K562 (cell line): ENCODE results near the gene CCDC159. TPM values are rescaled to one million over a fixed set of nuclear protein-coding genes. Genes with fewer than 3 reads are reported as not detected.

Source experiments
- ATF7 ChIP-seq: fragments of 450-650 bp; IDR thresholded peaks from 2 replicates; pipeline ENCODE4 v1.7.1; 2014; ENCODE audit warnings: mild to moderate bottlenecking, moderate library complexity
- CREB1 ChIP-seq, 2 experiments: sonication (generic) in 1 of 2; formaldehyde crosslinking in 1 of 2; IDR thresholded peaks; 2 replicates each; pipeline versions ENCODE4 v1.6.1 to v1.8.0; 2012 to 2022; ENCODE audit warnings: inconsistent platforms in 1 of 2, mild to moderate bottlenecking in 1 of 2, missing genetic modification reagents in 1 of 2, moderate library complexity in 1 of 2
- CXXC5 ChIP-seq: fragments of 250-450 bp; sonication (Bioruptor Pico); IDR thresholded peaks from 2 replicates; pipeline ENCODE4 v1.8.0; 2022; ENCODE audit warnings: inconsistent platforms, mild to moderate bottlenecking, moderate library complexity
- HDAC3 ChIP-seq: fragments of 450-650 bp; IDR thresholded peaks from 2 replicates; pipeline ENCODE4 v1.6.1; 2018; ENCODE audit warnings: borderline replicate concordance, mild to moderate bottlenecking, moderate library complexity; ENCODE audit not compliant: partially characterized antibody
- KHSRP ChIP-seq: fragments of 450-650 bp; IDR thresholded peaks from 2 replicates; pipeline ENCODE4 v1.6.1; 2017
- MCM2 ChIP-seq: fragments of 450-650 bp; IDR thresholded peaks from 2 replicates; pipeline ENCODE4 v1.6.1; 2017; ENCODE audit warnings: low read depth, mild to moderate bottlenecking
- NR1H2 ChIP-seq: sonication (generic); formaldehyde crosslinking; IDR thresholded peaks from 2 replicates; pipeline ENCODE4 v1.4.0; 2020; ENCODE audit warnings: mild to moderate bottlenecking, missing genetic modification reagents
- SREBF2 ChIP-seq: sonication (generic); formaldehyde crosslinking; IDR thresholded peaks from 2 replicates; pipeline ENCODE4 v1.4.0; 2020; ENCODE audit warnings: mild to moderate bottlenecking, missing genetic modification reagents
- SRSF9 ChIP-seq: fragments of 200-400 bp; formaldehyde crosslinking; IDR thresholded peaks from 2 replicates; pipeline ENCODE4 v1.6.1; 2017; ENCODE audit warnings: low read depth, low read length, borderline replicate concordance
- TAF1 ChIP-seq: IDR thresholded peaks from 2 replicates; pipeline ENCODE4 v1.6.1; 2011; ENCODE audit warnings: mild to moderate bottlenecking, low read length, moderate library complexity; ENCODE audit not compliant: insufficient read depth, control insufficient read depth, severe bottlenecking; ENCODE audit errors: extremely low read depth
- U2AF1 ChIP-seq: fragments of 200-400 bp; formaldehyde crosslinking; optimal IDR thresholded peaks from 2 replicates; pipeline ENCODE3; 2017; ENCODE audit warnings: mild to moderate bottlenecking, low read depth, low read length, moderate library complexity
- U2AF2 ChIP-seq: fragments of 200-400 bp; formaldehyde crosslinking; optimal IDR thresholded peaks from 2 replicates; pipeline ENCODE3; 2017; ENCODE audit warnings: low read depth, mild to moderate bottlenecking, low read length
- ZNF197 ChIP-seq: fragments of 200-800 bp; sonication (Bioruptor generic); IDR thresholded peaks from 2 replicates; pipeline ENCODE4 v1.6.1; 2016; ENCODE audit warnings: low read depth, missing genetic modification characterization, missing compliant biosample characterization
- ZNF561 ChIP-seq: fragments of 450-650 bp; formaldehyde crosslinking; conservative IDR thresholded peaks from 2 replicates; pipeline ENCODE4 v1.4.0; 2020; ENCODE audit warnings: mild to moderate bottlenecking, moderate library complexity
- ZNF780A ChIP-seq: fragments of 250-450 bp; sonication (Bioruptor Pico); IDR thresholded peaks from 2 replicates; pipeline ENCODE4 v1.5.0; 2021; ENCODE audit warnings: mild to moderate bottlenecking
- ZNF79 ChIP-seq: fragments of 250-450 bp; sonication (Bioruptor Pico); IDR thresholded peaks from 2 replicates; pipeline ENCODE4 v1.4.0; 2020; ENCODE audit warnings: low read depth, mild to moderate bottlenecking, moderate library complexity
- polyA plus RNA-seq, 8 experiments: library from polyadenylated mRNA; depleted of rRNA in 4 of 8; stranded (reverse) in 5 of 8; unstranded in 3 of 8; fragments of >200 nt; fragmentation: Nextera tagmentation in 2 of 8; fragmentation: Illumina TruSeq in 1 of 8; extraction: Ambion mirVana in 2 of 8; extraction: Trizol in 1 of 8; gene quantifications; 2 replicates each; pipeline versions ENCODE4 v1.2.1 to v1.2.3, GENCODE V29; 2011 to 2014; ENCODE audit warnings: inconsistent platforms in 1 of 8, missing spikeins in 1 of 8
- total RNA-seq, 7 experiments: library from RNA; depleted of rRNA in 6 of 7; stranded (reverse); fragments of >200 nt in 6 of 7; fragmentation: Illumina TruSeq in 2 of 7; extraction: Trizol in 2 of 7; gene quantifications; 2 replicates each; pipeline versions ENCODE4 v1.2.1 to v1.2.3, GENCODE V29; 2011 to 2021; ENCODE audit warnings: low replicate concordance in 1 of 7
- TF ChIP-seq, protein P1 (sequence below): fragments of 450-650 bp; conservative IDR thresholded peaks from 2 replicates; pipeline ENCODE4 v1.6.1; 2016; ENCODE audit warnings: missing genetic modification characterization, low read depth, mild to moderate bottlenecking, missing compliant biosample characterization, moderate library complexity
- TF ChIP-seq, protein P2 (sequence below): sonication (generic); formaldehyde crosslinking; IDR thresholded peaks from 2 replicates; pipeline ENCODE4 v1.9.0; 2022; ENCODE audit warnings: mild to moderate bottlenecking, missing genetic modification reagents
- TF ChIP-seq, protein P3 (sequence below): IDR thresholded peaks from 2 replicates; pipeline ENCODE4 v1.6.1; 2011; ENCODE audit warnings: borderline replicate concordance, low read depth, mild to moderate bottlenecking, moderate library complexity, low read length; ENCODE audit not compliant: insufficient read depth, poor library complexity, severe bottlenecking
- TF ChIP-seq, protein P4 (sequence below), 2 experiments: fragments of 250-450 bp in 1 of 2; fragments of 450-650 bp in 1 of 2; sonication (Bioruptor Pico) in 1 of 2; IDR thresholded peaks; 2 replicates each; pipeline versions ENCODE4 v1.6.1 to v1.8.0; 2016 to 2021; ENCODE audit warnings: mild to moderate bottlenecking in 2 of 2, moderate library complexity in 2 of 2, missing compliant biosample characterization in 1 of 2, missing genetic modification characterization in 1 of 2
- TF ChIP-seq, protein P5 (sequence below), 2 experiments: fragments of 450-650 bp; IDR thresholded peaks; 2 replicates each; pipeline ENCODE4 v1.6.1; 2016
- TF ChIP-seq, protein P6 (sequence below): sonication (generic); formaldehyde crosslinking; IDR thresholded peaks from 2 replicates; pipeline ENCODE4 v1.5.0; 2020; ENCODE audit warnings: missing genetic modification reagents

CCDC159 gene
- total and polyA plus RNA-seq, 9 of the 15 experiments (the other 6 are each of a cell fraction or from before 2014, with no cell fraction given): 0.68 to 10.1 (median 4.7) TPM

DNA sequence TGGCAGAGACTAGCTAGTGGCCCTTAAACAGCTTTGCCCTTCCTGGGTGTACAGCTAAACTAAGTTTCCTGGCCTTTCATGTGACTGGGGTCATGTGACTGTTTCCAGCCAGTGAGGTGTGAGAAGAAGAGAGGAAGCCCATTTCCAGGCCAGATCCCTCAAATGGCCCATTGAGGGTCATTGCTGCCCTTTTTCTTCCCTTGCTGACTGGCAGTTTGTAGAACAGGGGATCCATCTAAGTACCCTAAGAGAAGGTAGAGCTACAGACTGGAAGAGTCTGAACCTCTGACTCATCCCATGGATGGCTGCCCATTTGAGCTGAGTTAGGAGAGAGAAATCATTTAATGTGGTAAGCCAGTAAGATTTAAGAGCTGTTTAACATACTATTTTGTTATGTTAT lies 30.9 kb downstream of the CCDC159 start (continued):
- TF ChIP-seq, protein P1, sequence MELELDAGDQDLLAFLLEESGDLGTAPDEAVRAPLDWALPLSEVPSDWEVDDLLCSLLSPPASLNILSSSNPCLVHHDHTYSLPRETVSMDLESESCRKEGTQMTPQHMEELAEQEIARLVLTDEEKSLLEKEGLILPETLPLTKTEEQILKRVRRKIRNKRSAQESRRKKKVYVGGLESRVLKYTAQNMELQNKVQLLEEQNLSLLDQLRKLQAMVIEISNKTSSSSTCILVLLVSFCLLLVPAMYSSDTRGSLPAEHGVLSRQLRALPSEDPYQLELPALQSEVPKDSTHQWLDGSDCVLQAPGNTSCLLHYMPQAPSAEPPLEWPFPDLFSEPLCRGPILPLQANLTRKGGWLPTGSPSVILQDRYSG: 0 out of 2 replicates have a peak, but pooled peaks have one; percentile 51
- TF ChIP-seq, protein P2, sequence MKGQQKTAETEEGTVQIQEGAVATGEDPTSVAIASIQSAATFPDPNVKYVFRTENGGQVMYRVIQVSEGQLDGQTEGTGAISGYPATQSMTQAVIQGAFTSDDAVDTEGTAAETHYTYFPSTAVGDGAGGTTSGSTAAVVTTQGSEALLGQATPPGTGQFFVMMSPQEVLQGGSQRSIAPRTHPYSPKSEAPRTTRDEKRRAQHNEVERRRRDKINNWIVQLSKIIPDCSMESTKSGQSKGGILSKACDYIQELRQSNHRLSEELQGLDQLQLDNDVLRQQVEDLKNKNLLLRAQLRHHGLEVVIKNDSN (CRISPR knock-in tag): peak; percentile 92
- TF ChIP-seq HDAC3 (no peak), ZNF79 (peak; percentile 45; the same call in 1 of the 2 replicates), ZNF561 (CRISPR knock-in tag) (no peak), TAF1 (no peak), U2AF1 (no peak), SREBF2 (no peak), MCM2 (no peak), CREB1 (IDR thresholded peaks at IDR 0.05) (no peak), CREB1 (CRISPR knock-in tag; IDR thresholded peaks at IDR 0.05) (no peak), KHSRP (no peak), NR1H2 (CRISPR knock-in tag) (no peak), ZNF780A (no peak), ZNF197 (CRISPR knock-in tag) (no peak), U2AF2 (no peak), SRSF9 (no peak), ATF7 (no peak), CXXC5 (peak; percentile 8; the same call in 1 of the 2 replicates)
- TF ChIP-seq, protein P3, sequence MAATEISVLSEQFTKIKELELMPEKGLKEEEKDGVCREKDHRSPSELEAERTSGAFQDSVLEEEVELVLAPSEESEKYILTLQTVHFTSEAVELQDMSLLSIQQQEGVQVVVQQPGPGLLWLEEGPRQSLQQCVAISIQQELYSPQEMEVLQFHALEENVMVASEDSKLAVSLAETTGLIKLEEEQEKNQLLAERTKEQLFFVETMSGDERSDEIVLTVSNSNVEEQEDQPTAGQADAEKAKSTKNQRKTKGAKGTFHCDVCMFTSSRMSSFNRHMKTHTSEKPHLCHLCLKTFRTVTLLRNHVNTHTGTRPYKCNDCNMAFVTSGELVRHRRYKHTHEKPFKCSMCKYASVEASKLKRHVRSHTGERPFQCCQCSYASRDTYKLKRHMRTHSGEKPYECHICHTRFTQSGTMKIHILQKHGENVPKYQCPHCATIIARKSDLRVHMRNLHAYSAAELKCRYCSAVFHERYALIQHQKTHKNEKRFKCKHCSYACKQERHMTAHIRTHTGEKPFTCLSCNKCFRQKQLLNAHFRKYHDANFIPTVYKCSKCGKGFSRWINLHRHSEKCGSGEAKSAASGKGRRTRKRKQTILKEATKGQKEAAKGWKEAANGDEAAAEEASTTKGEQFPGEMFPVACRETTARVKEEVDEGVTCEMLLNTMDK: no peak
- TF ChIP-seq, protein P4, sequence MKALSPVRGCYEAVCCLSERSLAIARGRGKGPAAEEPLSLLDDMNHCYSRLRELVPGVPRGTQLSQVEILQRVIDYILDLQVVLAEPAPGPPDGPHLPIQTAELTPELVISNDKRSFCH (CRISPR knock-in tag; IDR thresholded peaks at IDR 0.05): no peak
- TF ChIP-seq, protein P4 (tag; IDR thresholded peaks at IDR 0.05): no peak
- TF ChIP-seq, protein P5, sequence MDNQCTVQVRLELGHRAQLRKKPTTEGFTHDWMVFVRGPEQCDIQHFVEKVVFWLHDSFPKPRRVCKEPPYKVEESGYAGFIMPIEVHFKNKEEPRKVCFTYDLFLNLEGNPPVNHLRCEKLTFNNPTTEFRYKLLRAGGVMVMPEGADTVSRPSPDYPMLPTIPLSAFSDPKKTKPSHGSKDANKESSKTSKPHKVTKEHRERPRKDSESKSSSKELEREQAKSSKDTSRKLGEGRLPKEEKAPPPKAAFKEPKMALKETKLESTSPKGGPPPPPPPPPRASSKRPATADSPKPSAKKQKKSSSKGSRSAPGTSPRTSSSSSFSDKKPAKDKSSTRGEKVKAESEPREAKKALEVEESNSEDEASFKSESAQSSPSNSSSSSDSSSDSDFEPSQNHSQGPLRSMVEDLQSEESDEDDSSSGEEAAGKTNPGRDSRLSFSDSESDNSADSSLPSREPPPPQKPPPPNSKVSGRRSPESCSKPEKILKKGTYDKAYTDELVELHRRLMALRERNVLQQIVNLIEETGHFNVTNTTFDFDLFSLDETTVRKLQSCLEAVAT (IDR thresholded peaks at IDR 0.05): no peak
- TF ChIP-seq, protein P6, sequence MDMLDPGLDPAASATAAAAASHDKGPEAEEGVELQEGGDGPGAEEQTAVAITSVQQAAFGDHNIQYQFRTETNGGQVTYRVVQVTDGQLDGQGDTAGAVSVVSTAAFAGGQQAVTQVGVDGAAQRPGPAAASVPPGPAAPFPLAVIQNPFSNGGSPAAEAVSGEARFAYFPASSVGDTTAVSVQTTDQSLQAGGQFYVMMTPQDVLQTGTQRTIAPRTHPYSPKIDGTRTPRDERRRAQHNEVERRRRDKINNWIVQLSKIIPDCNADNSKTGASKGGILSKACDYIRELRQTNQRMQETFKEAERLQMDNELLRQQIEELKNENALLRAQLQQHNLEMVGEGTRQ (CRISPR knock-in tag): peak; percentile 92
